OCI-LY7 (cell line): ENCODE results near the gene RAB37. TPM values are rescaled to one million over a fixed set of nuclear protein-coding genes. Genes with fewer than 3 reads are reported as not detected.
A peak's percentile ranks its signal among the peaks of the same experiment; 100 is the strongest.

Source experiments
- BruUV-seq: library from RNA; stranded (reverse); fragments of 400-500 nt; replicated peaks from 2 replicates; lab custom pipeline; 2021; lab: Mats Ljungman, UMichigan
- CTCF ChIA-PET: fragments of 300-600 bp; sonication (Branson Sonifier 250); formaldehyde crosslinking; loops from one replicate; lab custom pipeline; 2022; ENCODE audit warnings: antibody characterized with exemption; ENCODE audit not compliant: unreplicated experiment; lab: Charles Lee
- POLR2A ChIA-PET: fragments of 300-600 bp; sonication (Branson Sonifier 250); formaldehyde crosslinking; loops from one replicate; lab custom pipeline; 2022; ENCODE audit warnings: antibody characterized with exemption; lab: Charles Lee
- DNase-seq: peaks from one replicate; pipeline ENCODE4 v3.0.0-alpha.2; 2015; ENCODE audit warnings: low spot score
- H2AFZ ChIP-seq: fragments of 200-600 bp; sonication (generic), shearing (Covaris generic); 2 replicates; pipeline ENCODE4 v1.6.1; 2014; ENCODE audit warnings: mild to moderate bottlenecking, antibody characterized with exemption, low read length, moderate library complexity
- H3K27ac ChIP-seq: fragments of 200-600 bp; sonication (generic); 2 replicates; pipeline ENCODE4 v1.5.1; 2014; ENCODE audit warnings: mixed run types, low read depth, mild to moderate bottlenecking, moderate library complexity, low read length, inconsistent platforms; ENCODE audit not compliant: poor library complexity, severe bottlenecking
- H3K36me3 ChIP-seq: fragments of 200-600 bp; sonication (generic); 2 replicates; pipeline ENCODE4 v1.6.1; 2014; ENCODE audit warnings: mild to moderate bottlenecking, antibody characterized with exemption, low read length, moderate library complexity, mixed read lengths; ENCODE audit not compliant: insufficient read depth
- H3K4me1 ChIP-seq: fragments of 200-600 bp; sonication (generic); 2 replicates; pipeline ENCODE4 v1.5.1; 2014; ENCODE audit warnings: mild to moderate bottlenecking, low read length; ENCODE audit not compliant: insufficient read depth, poor library complexity, severe bottlenecking
- H3K4me2 ChIP-seq: fragments of 200-600 bp; sonication (generic); 2 replicates; pipeline ENCODE4 v1.6.1; 2014; ENCODE audit warnings: mild to moderate bottlenecking, low read length
- H3K4me3 ChIP-seq: fragments of 200-600 bp; sonication (generic); 2 replicates; pipeline ENCODE4 v1.5.1; 2014; ENCODE audit warnings: mild to moderate bottlenecking, low read depth, low read length; ENCODE audit not compliant: poor library complexity, severe bottlenecking
- H3K79me2 ChIP-seq: fragments of 200-600 bp; sonication (generic); 2 replicates; pipeline ENCODE4 v1.6.1; 2016; ENCODE audit warnings: low read depth, mild to moderate bottlenecking, low read length, moderate library complexity, mixed read lengths; ENCODE audit not compliant: insufficient read depth
- H3K9me2 ChIP-seq: fragments of 200-600 bp; sonication (generic); 2 replicates; pipeline ENCODE4 v1.6.1; 2016; ENCODE audit warnings: mild to moderate bottlenecking, low read length, mixed read lengths; ENCODE audit not compliant: insufficient read depth
- H3K9me3 ChIP-seq: fragments of 200-600 bp; sonication (generic); 2 replicates; pipeline ENCODE4 v1.6.1; 2014; ENCODE audit warnings: mild to moderate bottlenecking, mixed run types, low read length, mixed read lengths
- H4K20me1 ChIP-seq: fragments of 200-600 bp; sonication (generic); 2 replicates; pipeline ENCODE4 v1.6.1; 2014; ENCODE audit warnings: mild to moderate bottlenecking, antibody characterized with exemption, low read length, moderate library complexity, mixed read lengths; ENCODE audit not compliant: insufficient read depth
- EZH2phosphoT487 ChIP-seq: fragments of 200-600 bp; sonication (generic); IDR thresholded peaks from 2 replicates; pipeline ENCODE4 v1.6.1; 2018; ENCODE audit warnings: low read depth, borderline replicate concordance, mild to moderate bottlenecking, mixed run types, antibody characterized with exemption, low read length, moderate library complexity, mixed read lengths
- intact Hi-C: fragments of 100-400 bp; cut with micrococcal nuclease; formaldehyde crosslinking; loops from one replicate; pipeline ENCODE4 v1.10.0; 2022; ENCODE audit not compliant: unreplicated experiment
- total RNA-seq, 2 experiments: library from RNA; depleted of rRNA in 1 of 2; stranded (reverse); fragments of >200 nt in 1 of 2; shearing (Covaris generic) in 1 of 2; gene quantifications; 2 replicates each; pipeline ENCODE4 v1.2.3, GENCODE V29; 2014 to 2022
- TF ChIP-seq, protein P1 (sequence below): fragments of 200-600 bp; sonication (generic); conservative IDR thresholded peaks from 2 replicates; pipeline ENCODE4 v1.5.1; 2014; ENCODE audit warnings: mild to moderate bottlenecking, antibody characterized with exemption, low read length, moderate library complexity, mixed read lengths

RAB37 gene
- total RNA-seq, 2 experiments from 2014 or later: 6.3 to 12.7 TPM

DNA sequence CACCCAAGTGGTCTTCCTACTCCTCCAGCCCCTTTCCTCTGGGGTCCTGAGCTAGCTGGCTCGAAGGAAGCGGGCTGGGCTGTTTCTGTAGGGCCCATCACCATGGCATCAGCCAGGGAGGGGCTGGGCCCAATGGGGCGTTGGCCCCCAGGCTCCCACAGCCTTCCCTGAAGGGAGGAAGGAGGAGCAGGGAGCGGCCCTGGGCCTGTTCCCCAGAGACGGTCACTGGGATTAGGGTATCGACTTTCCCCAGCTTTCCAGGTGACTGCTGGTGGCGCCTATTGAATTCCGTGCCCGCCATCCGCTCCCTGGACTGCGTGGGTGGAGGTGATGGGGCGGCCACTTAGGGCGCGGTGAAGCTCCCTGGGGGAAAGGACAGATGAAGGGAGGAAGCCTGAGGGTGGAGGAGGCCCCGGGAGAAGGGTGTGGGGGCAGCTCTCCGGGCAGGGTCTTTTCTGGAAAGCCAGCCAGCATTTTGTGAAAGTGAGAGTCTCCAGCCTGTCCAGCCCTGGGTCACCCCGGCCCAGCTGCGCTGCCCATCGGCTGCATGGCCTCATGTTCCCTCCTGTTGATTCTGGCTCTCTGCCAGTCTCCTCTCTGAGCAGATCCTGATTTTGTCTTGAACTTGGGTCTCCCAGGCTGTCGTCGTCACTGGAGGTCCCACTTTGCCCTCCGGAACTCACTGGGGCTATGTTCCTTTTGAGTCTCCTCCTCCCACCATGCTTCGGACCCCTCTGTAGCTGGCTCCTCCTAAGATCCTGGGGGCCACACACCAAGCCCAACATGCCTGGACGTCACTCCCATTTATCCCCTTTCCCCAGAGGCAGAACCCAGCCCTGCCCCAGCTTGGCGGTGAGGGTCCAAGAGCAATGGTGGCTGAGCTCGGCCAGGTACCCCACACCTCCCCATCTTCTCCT, 21.1 kb downstream of the RAB37 start:
- Histone ChIP-seq H3K9me2 (no peaks in the 10 kb centered on the region), H3K36me3 (peaks cover 9% of the 10 kb centered on the region; the same call in 1 of the 2 replicates), H2AFZ (no peak overlapping the region), H3K79me2 (peaks cover 5% of the 10 kb centered on the region; the same call in 1 of the 2 replicates), H3K4me3 (no peak overlapping the region), H3K4me2 (no peak overlapping the region), H3K27ac (no peak overlapping the region), H3K4me1 (peaks cover 19% of the 10 kb centered on the region), H4K20me1 (peaks cover 9% of the 10 kb centered on the region; the same call in 1 of the 2 replicates), H3K9me3 (no peaks in the 10 kb centered on the region)
- no TSS peak for BruUV-seq
- no peak for DNase-seq
- POLR2A ChIA-PET: interaction anchor here (0.6 to 1.0 kb wide), 4 partner anchors 9 to 302 kb away, joined by 3 to 6 read pairs (median 4); no protein-coding TSS in a partner anchor
- TF ChIP-seq EZH2phosphoT487: no peak
- CTCF ChIA-PET: interaction anchor here (0.9 kb wide), 1 partner anchor 101 kb away, joined by 3 read pairs; no protein-coding TSS in a partner anchor
- intact Hi-C loops: no loop called here

- CTCF ChIA-PET: interaction anchor here (0.6 to 2.2 kb wide), 4 partner anchors 10 to 115 kb away, joined by 3 to 10 read pairs (median 4); no protein-coding TSS in a partner anchor
- POLR2A ChIA-PET: interaction anchor here (0.6 to 1.0 kb wide), 3 partner anchors 9 to 471 kb away, joined by 3 to 4 read pairs (median 3); no protein-coding TSS in a partner anchor
- intact Hi-C loops: loop anchor here (1.0 kb wide), 1 partner anchor 15 kb away; no protein-coding TSS in a partner anchor
- Histone ChIP-seq H3K36me3 (peaks cover 8% of the 10 kb centered on the region; the same call in 1 of the 2 replicates), H4K20me1 (peaks cover 9% of the 10 kb centered on the region; the same call in 1 of the 2 replicates), H3K4me3 (no peak overlapping the region), H3K9me2 (no peaks in the 10 kb centered on the region), H3K79me2 (peaks cover 5% of the 10 kb centered on the region; the same call in 1 of the 2 replicates), H3K9me3 (no peaks in the 10 kb centered on the region), H3K4me1 (peaks cover 19% of the 10 kb centered on the region), H2AFZ (no peak overlapping the region), H3K27ac (no peak overlapping the region), H3K4me2 (peak overlapping the region; percentile 3; the same call in 1 of the 2 replicates)
- no peak for DNase-seq
- TF ChIP-seq, protein P1, sequence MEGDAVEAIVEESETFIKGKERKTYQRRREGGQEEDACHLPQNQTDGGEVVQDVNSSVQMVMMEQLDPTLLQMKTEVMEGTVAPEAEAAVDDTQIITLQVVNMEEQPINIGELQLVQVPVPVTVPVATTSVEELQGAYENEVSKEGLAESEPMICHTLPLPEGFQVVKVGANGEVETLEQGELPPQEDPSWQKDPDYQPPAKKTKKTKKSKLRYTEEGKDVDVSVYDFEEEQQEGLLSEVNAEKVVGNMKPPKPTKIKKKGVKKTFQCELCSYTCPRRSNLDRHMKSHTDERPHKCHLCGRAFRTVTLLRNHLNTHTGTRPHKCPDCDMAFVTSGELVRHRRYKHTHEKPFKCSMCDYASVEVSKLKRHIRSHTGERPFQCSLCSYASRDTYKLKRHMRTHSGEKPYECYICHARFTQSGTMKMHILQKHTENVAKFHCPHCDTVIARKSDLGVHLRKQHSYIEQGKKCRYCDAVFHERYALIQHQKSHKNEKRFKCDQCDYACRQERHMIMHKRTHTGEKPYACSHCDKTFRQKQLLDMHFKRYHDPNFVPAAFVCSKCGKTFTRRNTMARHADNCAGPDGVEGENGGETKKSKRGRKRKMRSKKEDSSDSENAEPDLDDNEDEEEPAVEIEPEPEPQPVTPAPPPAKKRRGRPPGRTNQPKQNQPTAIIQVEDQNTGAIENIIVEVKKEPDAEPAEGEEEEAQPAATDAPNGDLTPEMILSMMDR: no peak
- no peak for TF ChIP-seq EZH2phosphoT487
- no TSS peak for BruUV-seq
Measured at GRCh38 chr17:74758848-74759168, 21.8 kb downstream of the RAB37 start.

GRCh38 chr17:74759243-74759801, 22.3 kb downstream of the RAB37 start:
- POLR2A ChIA-PET: interaction anchor here (0.6 kb wide), 2 partner anchors 303 to 471 kb away, joined by 3 read pairs; no protein-coding TSS in a partner anchor
- H3K27ac ChIP-seq: no peak overlapping the region
- peaks cover 11% of the 10 kb centered on the region for H3K36me3 ChIP-seq
- CTCF ChIA-PET: interaction anchor here (0.6 to 2.2 kb wide), 4 partner anchors 10 to 116 kb away, joined by 3 to 10 read pairs (median 4); no protein-coding TSS in a partner anchor
- H3K9me3 ChIP-seq: no peaks in the 10 kb centered on the region
- no peak overlapping the region for H2AFZ ChIP-seq
- DNase-seq: peak; percentile 74
- no peak for TF ChIP-seq EZH2phosphoT487
- TF ChIP-seq, protein P1: peak; percentile 59
- peaks cover 5% of the 10 kb centered on the region; the same call in 1 of the 2 replicates for H3K79me2 ChIP-seq
- intact Hi-C loops: loop anchor here (1.0 kb wide), 1 partner anchor 15 kb away; no protein-coding TSS in a partner anchor
- H3K4me1 ChIP-seq: peaks cover 19% of the 10 kb centered on the region
- H4K20me1 ChIP-seq: peaks cover 9% of the 10 kb centered on the region; the same call in 1 of the 2 replicates
- H3K4me3 ChIP-seq: no peak overlapping the region
- no peaks in the 10 kb centered on the region for H3K9me2 ChIP-seq
- BruUV-seq: no TSS peak
- peak overlapping the region; percentile 3; the same call in 1 of the 2 replicates for H3K4me2 ChIP-seq
